Measurements from ENCODE around the gene ALKAL2.

DNA sequence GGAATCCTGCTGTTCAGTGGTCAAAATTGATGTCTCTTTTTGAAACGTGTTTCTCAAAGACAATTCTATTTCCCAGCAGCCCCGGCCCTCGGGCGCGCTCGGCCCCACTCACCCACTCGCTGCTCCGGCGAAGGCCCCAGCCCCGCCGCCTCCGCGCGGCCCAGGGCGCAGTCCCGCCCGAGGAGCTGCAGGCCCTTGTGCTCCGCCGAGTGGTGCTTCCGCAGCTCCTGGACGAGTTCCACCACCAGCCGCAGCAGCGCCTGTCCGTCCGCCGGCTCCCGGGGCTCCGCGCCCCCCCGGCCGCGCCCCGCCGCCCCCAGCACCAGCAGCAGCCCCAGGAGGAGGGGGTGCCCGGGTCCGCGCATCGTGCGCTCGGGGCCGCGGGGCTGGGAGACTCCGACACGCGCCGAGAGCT, 413 bp downstream of the ALKAL2 start:
- TF ChIP-seq, protein P1, sequence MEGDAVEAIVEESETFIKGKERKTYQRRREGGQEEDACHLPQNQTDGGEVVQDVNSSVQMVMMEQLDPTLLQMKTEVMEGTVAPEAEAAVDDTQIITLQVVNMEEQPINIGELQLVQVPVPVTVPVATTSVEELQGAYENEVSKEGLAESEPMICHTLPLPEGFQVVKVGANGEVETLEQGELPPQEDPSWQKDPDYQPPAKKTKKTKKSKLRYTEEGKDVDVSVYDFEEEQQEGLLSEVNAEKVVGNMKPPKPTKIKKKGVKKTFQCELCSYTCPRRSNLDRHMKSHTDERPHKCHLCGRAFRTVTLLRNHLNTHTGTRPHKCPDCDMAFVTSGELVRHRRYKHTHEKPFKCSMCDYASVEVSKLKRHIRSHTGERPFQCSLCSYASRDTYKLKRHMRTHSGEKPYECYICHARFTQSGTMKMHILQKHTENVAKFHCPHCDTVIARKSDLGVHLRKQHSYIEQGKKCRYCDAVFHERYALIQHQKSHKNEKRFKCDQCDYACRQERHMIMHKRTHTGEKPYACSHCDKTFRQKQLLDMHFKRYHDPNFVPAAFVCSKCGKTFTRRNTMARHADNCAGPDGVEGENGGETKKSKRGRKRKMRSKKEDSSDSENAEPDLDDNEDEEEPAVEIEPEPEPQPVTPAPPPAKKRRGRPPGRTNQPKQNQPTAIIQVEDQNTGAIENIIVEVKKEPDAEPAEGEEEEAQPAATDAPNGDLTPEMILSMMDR (IDR thresholded peaks at IDR 0.05; ENCODE audit: low read length), result no peak
- no peak for TF ChIP-seq EZH2 (IDR thresholded peaks at IDR 0.05; ENCODE audit: borderline replicate concordance, low read length)

All from OCI-LY1 (cell line).